Esophagus squamous epithelium (tissue), 4 donors: ENCODE results near the gene CILP2.

Source experiments
- CTCF ChIP-seq, 6 experiments: fragments of 450-650 bp in 4 of 6; fragments of 200-600 bp in 2 of 6; sonication (generic) in 2 of 6; IDR thresholded peaks; one replicate each; pipeline ENCODE4 v1.5.1; 2016 to 2019; ENCODE audit warnings: antibody characterized with exemption in 6 of 6, mild to moderate bottlenecking in 4 of 6, moderate library complexity in 4 of 6
- POLR2A ChIP-seq, 4 donors: fragments of 450-650 bp; IDR thresholded peaks; one replicate each; pipeline ENCODE4 v1.6.1; 2017; ENCODE audit warnings: antibody characterized with exemption in 4 of 4, mild to moderate bottlenecking in 4 of 4, moderate library complexity in 3 of 4

GRCh38 chr19:19502808-19503602 is 35.1 kb upstream of the CILP2 start:
- TF ChIP-seq CTCF (IDR thresholded peaks at IDR 0.05): no peak
- TF ChIP-seq POLR2A (IDR thresholded peaks at IDR 0.05): no peak
